Activated naive CD4-positive, alpha-beta T cell treated with anti-CD3 and anti-CD28 coated beads, Interleukin-2, amount 50 U/mL, for 72 hours (primary cell): Measurements from ENCODE around the gene ITGB5. TPM values are rescaled to one million over a fixed set of nuclear protein-coding genes. Genes with fewer than 3 reads are reported as not detected.

Experiments
- ATAC-seq, 2 donors: fragments of 150-1000 bp; cut with Tn5 transposase; 2 replicates each; pipeline ENCODE4 v1.10.0; 2021; ENCODE audit warnings: mild to moderate bottlenecking in 2 of 2, moderate library complexity in 2 of 2
- DNase-seq, 2 donors: peaks; one replicate each; pipeline ENCODE4 v3.0.0; 2021 to 2022; ENCODE audit warnings: low spot score in 2 of 2
- H3K27ac Mint-ChIP-seq, 2 donors: one replicate each; pipeline ENCODE4 v1.8.0; 2022; ENCODE audit warnings: mild to moderate bottlenecking in 2 of 2, mixed read lengths in 2 of 2
- H3K36me3 Mint-ChIP-seq, 2 donors: one replicate each; pipeline ENCODE4 v1.8.0; 2022; ENCODE audit warnings: mixed read lengths in 2 of 2
- H3K9me3 Mint-ChIP-seq, 2 donors: one replicate each; pipeline ENCODE4 v1.8.0; 2022; ENCODE audit warnings: mixed read lengths in 2 of 2
- total RNA-seq, 2 donors: library from RNA; stranded (reverse); gene quantifications; one replicate each; pipeline ENCODE4 v1.2.3, GENCODE V29; 2022

Gene ITGB5
- total RNA-seq, 2 donors from 2014 or later: 0.37 to 1.5 TPM

DNA sequence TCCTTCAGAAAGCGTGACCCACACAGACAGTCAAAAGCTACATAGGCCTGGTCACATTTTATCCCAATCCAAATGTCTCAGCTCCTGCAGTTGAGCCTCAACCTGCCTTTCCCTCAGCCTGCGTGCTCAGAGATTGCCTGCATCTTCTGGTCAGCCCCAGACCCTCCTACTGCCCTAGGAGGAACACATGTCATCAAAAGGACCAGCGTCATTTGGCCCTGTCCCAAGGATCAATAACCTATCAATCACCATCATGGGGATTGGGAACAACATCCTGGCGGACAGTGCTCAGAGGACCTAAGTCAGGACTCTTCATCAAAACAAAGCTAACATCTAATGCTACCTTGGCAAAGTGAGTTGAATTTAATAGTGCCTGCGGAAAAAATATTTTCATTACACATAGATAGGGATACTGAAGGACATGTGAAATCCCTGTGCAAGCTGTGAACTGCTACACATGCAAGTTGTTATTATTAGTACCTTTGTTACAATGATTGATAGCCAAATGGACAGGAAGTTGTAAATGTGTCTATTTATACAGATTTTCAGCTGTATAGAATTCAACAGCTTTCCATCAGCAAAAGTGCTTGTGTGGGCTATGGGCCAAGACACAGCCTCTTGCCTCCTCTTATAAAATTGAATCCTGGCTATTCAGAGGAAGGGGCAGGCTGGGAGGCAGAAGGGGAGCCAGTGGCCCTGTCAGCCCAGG is 109.2 kb downstream of the ITGB5 start:
- ATAC-seq (no peak), DNase-seq (no peak)
- no peaks in the 10 kb centered on the region for H3K9me3 Mint-ChIP-seq
- H3K36me3 Mint-ChIP-seq: no peaks in the 10 kb centered on the region
- H3K27ac Mint-ChIP-seq: no peak overlapping the region

DNA sequence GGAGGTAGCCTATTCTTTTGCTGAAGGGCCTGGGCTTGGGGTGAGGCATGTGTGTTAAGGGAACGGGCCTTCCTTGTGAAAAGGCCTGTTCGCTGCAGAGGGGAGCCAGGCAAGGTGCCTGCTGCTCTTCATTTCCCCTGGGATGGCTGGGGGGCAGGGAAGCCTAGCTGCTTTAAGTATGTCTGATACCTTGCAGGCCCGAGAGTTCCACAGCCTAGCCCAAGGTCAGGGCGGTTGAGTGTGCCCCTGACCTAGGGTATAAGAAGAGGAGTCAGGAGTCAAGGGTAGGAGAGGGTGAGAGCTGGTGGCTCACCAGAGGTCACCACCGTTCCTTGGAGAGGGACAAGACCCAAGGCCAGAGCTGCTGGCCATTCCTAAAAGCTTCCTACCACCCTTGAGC is 110.3 kb downstream of the ITGB5 start:
- ATAC-seq: no peak
- Mint-ChIP-seq H3K36me3 (no peaks in the 10 kb centered on the region), H3K27ac (no peak overlapping the region), H3K9me3 (no peaks in the 10 kb centered on the region)
- no peak for DNase-seq

- H3K27ac Mint-ChIP-seq: no peak overlapping the region
Observed at GRCh38 chr3:124775877-124776276, 111.3 kb downstream of the ITGB5 start.

GRCh38 chr3:124774841-124775402 is 112.2 kb downstream of the ITGB5 start:
- ATAC-seq: no peak
- H3K36me3 Mint-ChIP-seq: no peaks in the 10 kb centered on the region
- DNase-seq: no peak
- no peaks in the 10 kb centered on the region for H3K9me3 Mint-ChIP-seq
- H3K27ac Mint-ChIP-seq: no peak overlapping the region

More at GRCh38 chr3:124775877-124776276, 111.3 kb downstream of the ITGB5 start:
- no peak for ATAC-seq
- no peak for DNase-seq
- Mint-ChIP-seq H3K9me3 (no peaks in the 10 kb centered on the region), H3K36me3 (no peaks in the 10 kb centered on the region)

DNA sequence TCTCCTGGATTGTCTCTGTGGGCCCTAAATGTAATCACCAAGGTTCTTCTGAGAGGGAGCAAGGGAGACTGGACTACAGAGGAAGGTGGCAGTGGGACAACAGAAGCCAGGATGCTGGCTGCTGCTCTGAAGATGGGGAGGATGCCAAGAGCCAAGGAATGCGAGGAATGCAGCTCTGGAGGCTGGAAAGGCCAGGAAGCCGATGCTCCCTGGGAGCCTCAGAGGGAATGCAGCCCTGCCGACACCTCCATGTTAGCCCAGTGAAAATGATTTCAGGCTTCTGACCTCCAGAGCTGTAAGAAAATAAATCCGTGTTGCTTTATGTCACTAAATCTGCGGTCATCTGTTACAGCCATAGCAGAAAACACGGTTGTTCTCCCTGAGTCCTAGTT is 112.8 kb downstream of the ITGB5 start:
- H3K27ac Mint-ChIP-seq: no peak overlapping the region
- H3K9me3 Mint-ChIP-seq: no peaks in the 10 kb centered on the region
- ATAC-seq: no peak
- H3K36me3 Mint-ChIP-seq: no peaks in the 10 kb centered on the region
- no peak for DNase-seq

DNA sequence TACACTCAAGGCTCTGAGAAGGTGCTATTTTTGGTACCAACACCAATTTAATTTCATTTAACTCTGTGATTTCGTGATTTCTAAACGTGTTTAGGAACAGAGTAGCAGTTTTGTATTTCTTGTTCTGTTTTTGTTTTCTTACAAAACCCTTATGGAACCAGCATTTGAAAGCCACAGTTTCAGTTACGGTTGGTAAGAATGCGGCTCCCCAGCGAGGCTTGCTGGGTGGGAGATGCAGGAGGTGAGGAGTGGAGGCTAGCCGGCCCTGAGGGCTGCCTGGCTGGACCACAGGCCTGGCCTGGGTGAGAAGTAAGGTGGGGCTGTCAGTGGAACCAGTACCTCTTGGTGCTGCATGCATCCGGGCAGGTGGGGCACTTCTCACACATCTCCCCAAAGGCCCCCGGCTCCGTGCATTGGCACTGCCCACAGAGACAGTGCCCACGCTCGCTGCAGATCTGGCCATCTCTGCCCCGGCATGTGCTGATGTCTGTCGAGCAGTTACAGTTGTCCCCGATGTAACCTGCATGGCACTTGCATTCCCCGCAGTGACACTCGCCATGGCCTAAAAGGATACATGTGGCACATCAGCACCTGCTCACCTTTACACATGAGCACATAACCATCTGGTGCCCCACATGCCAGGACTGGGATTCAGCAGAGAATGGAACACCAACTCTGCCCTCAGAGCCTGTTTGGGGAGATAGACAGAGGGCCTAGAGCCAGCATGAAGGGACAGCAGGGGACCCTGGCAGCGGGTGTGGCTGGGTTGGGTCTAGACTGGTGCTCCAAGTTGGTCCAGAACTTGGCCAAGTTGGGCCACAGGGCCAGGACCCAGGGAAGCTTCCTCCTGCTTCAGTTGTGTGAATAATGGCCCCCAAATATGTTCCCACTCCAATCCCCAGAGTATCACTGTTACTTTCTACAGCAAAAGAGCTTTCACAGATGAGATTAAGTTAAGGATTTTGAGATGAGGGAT is 113.5 kb downstream of the ITGB5 start:
- H3K9me3 Mint-ChIP-seq: no peaks in the 10 kb centered on the region
- no peaks in the 10 kb centered on the region for H3K36me3 Mint-ChIP-seq
- no peak for ATAC-seq
- no peak for DNase-seq
- H3K27ac Mint-ChIP-seq: no peak overlapping the region

GRCh38 chr3:124772081-124772831 is 114.9 kb downstream of the ITGB5 start:
- H3K27ac Mint-ChIP-seq: no peak overlapping the region
- DNase-seq (no peak), ATAC-seq (no peak)
- no peaks in the 10 kb centered on the region for H3K36me3 Mint-ChIP-seq
- H3K9me3 Mint-ChIP-seq: no peaks in the 10 kb centered on the region

DNA sequence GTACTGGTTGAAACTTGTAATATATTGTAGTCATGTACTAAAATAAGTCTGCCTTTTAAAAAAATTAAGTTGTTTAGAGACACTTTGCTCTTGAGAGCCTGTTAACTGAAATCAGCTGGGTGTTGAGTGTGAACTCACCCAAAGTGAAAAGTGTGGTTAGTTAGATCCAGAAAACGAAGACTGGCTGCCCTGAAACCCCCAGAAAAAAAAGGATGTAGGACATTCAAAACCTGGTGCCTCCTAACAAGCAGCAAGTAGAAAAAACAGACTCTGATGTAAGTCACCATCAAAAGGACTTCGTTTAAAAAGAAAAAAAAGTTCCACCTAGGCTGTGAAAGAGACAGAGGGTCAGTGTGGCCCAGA is 116.1 kb downstream of the ITGB5 start:
- H3K27ac Mint-ChIP-seq: no peak overlapping the region
- no peaks in the 10 kb centered on the region for H3K9me3 Mint-ChIP-seq
- H3K36me3 Mint-ChIP-seq: no peaks in the 10 kb centered on the region
- DNase-seq: no peak
- ATAC-seq: no peak

- no peaks in the 10 kb centered on the region for H3K36me3 Mint-ChIP-seq
Observed at GRCh38 chr3:124770336-124771082, 116.7 kb downstream of the ITGB5 start.

GRCh38 chr3:124769462-124769861 is 117.7 kb downstream of the ITGB5 start:
- DNase-seq: no peak
- Mint-ChIP-seq H3K27ac (no peak overlapping the region), H3K9me3 (no peaks in the 10 kb centered on the region), H3K36me3 (no peaks in the 10 kb centered on the region)
- no peak for ATAC-seq

More at GRCh38 chr3:124770336-124771082, 116.7 kb downstream of the ITGB5 start:
- H3K27ac Mint-ChIP-seq: no peak overlapping the region
- no peak for DNase-seq
- ATAC-seq: no peak
- H3K9me3 Mint-ChIP-seq: no peaks in the 10 kb centered on the region

DNA sequence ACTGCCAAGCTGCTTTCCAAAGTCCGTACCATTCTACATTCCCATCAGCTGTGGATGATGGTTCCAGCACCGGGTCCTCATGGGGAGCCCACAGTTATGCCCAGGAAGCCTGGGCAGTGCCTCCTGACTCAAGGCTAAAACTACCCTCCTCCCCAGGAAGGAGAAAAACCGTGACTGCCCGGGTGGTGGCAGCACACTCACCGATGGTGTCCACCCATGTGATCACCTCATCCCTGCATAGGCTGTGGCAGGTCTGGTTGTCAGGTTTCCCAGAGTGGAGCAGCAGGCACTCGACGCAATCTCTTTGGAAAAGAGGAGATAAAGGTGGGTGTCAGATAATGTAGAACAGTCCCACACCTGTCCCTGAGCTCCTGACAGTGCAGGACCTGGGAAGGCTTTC is 118.4 kb downstream of the ITGB5 start:
- H3K36me3 Mint-ChIP-seq: no peaks in the 10 kb centered on the region
- DNase-seq (no peak), ATAC-seq (peak; percentile 50 to 51)
- no peaks in the 10 kb centered on the region for H3K9me3 Mint-ChIP-seq
- no peak overlapping the region for H3K27ac Mint-ChIP-seq

DNA sequence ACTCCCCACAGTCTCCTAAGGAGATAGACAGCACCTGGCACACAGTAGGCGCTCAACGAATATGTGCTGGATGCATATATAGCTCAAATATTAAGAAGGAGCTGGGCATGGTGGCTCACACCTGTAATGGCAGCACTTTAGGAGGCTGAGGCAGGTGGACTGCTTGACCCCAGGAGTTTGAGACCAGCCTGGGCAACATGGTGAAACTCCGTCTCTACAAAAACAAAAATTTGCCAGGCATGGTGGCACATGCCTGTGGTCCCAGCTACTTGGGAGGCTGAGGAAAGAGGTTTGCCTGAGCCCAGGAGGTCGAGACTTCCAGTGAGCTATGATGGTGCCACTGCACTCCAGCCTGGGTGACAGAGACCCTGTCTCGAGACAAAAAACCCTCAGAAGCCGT is 119.5 kb downstream of the ITGB5 start:
- H3K9me3 Mint-ChIP-seq: no peaks in the 10 kb centered on the region
- ATAC-seq: no peak
- no peak for DNase-seq
- H3K27ac Mint-ChIP-seq: no peak overlapping the region
- no peaks in the 10 kb centered on the region for H3K36me3 Mint-ChIP-seq

GRCh38 chr3:124767264-124767663 is 119.9 kb downstream of the ITGB5 start:
- ATAC-seq (no peak), DNase-seq (no peak)
- Mint-ChIP-seq H3K27ac (no peak overlapping the region), H3K36me3 (no peaks in the 10 kb centered on the region), H3K9me3 (no peaks in the 10 kb centered on the region)

GRCh38 chr3:124766113-124767095 is 120.8 kb downstream of the ITGB5 start:
- no peaks in the 10 kb centered on the region for H3K36me3 Mint-ChIP-seq
- no peaks in the 10 kb centered on the region for H3K9me3 Mint-ChIP-seq
- no peak overlapping the region for H3K27ac Mint-ChIP-seq
- no peak for ATAC-seq
- DNase-seq: no peak

DNA sequence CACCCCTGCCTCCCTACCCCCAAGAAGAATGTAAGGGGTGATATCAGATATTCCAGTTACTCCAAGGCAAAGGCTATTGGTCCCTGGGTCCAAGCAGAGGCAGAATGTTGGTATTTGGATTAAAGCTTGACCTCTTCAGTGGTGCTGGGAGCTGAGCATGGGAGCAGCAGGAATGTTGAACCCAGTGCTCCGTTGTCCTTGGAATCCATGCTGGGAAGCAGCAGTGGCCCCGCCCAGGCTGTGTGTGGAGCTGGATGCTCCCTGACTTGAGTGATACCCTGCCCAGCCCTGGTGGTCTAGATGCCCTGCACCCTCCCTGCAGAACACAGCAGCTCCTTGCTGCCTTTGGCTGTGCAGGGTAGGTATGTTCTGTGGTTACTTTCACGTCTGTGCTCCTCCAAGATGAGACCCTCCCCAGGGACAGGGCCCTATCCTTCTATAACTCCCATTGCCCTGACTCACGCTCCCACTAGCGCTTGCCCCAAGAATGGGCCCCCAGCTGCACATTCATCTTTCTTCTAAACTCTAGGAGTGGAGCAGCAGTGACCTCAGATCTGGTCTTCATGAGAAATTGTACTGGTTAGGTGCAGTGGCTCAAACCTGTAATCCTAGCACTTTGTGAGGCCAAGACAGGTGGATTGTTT is 121.8 kb downstream of the ITGB5 start:
- no peak for ATAC-seq
- DNase-seq: no peak
- Mint-ChIP-seq H3K9me3 (no peaks in the 10 kb centered on the region), H3K36me3 (no peaks in the 10 kb centered on the region), H3K27ac (no peak overlapping the region)
